Gastrocnemius medialis (tissue), 4 donors: ENCODE measurements around the gene POLR3GL.

Experiments
- POLR2A ChIP-seq, 2 donors: fragments of 450-650 bp; IDR thresholded peaks; one replicate each; pipeline ENCODE4 v1.6.1; 2017; ENCODE audit warnings: antibody characterized with exemption in 2 of 2, mild to moderate bottlenecking in 2 of 2, moderate library complexity in 2 of 2
- TF ChIP-seq, protein P1 (sequence below), 5 experiments: fragments of 450-650 bp in 3 of 5; fragments of 200-600 bp in 2 of 5; sonication (generic) in 2 of 5; IDR thresholded peaks in 4 of 5; conservative IDR thresholded peaks in 1 of 5; 1 replicate in 4 of 5; 2 replicates in 1 of 5; pipeline ENCODE4 v1.5.1; 2016 to 2019; ENCODE audit warnings: antibody characterized with exemption in 5 of 5, mild to moderate bottlenecking in 3 of 5, moderate library complexity in 3 of 5

DNA sequence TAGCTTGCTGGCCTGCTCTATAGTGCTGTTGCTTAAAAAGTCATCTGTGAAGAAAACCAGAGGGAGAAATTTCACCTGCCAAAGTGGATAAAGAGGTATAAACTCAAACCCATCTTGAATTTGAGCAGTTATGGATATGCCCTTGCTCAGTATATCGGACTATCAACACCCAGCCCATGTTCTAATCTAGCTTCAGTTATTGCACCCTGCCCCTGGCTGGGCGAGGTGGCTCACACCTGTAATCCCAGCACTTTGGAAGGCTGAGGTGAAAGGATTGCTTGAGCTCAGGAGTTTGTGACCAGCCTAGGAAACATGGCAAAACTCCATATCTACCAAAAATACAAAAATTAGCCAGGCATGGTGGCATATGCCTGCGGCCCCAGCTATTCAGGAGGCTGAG, 20.0 kb upstream of the POLR3GL start:
- TF ChIP-seq, protein P1, sequence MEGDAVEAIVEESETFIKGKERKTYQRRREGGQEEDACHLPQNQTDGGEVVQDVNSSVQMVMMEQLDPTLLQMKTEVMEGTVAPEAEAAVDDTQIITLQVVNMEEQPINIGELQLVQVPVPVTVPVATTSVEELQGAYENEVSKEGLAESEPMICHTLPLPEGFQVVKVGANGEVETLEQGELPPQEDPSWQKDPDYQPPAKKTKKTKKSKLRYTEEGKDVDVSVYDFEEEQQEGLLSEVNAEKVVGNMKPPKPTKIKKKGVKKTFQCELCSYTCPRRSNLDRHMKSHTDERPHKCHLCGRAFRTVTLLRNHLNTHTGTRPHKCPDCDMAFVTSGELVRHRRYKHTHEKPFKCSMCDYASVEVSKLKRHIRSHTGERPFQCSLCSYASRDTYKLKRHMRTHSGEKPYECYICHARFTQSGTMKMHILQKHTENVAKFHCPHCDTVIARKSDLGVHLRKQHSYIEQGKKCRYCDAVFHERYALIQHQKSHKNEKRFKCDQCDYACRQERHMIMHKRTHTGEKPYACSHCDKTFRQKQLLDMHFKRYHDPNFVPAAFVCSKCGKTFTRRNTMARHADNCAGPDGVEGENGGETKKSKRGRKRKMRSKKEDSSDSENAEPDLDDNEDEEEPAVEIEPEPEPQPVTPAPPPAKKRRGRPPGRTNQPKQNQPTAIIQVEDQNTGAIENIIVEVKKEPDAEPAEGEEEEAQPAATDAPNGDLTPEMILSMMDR (IDR thresholded peaks at IDR 0.05 in 4 of 5, conservative IDR thresholded peaks at IDR 0.05 in 1 of 5), result no peak
- TF ChIP-seq POLR2A (IDR thresholded peaks at IDR 0.05), result no peak
